Measurements from ENCODE around the gene BACE2.

BACE2 gene

DNA sequence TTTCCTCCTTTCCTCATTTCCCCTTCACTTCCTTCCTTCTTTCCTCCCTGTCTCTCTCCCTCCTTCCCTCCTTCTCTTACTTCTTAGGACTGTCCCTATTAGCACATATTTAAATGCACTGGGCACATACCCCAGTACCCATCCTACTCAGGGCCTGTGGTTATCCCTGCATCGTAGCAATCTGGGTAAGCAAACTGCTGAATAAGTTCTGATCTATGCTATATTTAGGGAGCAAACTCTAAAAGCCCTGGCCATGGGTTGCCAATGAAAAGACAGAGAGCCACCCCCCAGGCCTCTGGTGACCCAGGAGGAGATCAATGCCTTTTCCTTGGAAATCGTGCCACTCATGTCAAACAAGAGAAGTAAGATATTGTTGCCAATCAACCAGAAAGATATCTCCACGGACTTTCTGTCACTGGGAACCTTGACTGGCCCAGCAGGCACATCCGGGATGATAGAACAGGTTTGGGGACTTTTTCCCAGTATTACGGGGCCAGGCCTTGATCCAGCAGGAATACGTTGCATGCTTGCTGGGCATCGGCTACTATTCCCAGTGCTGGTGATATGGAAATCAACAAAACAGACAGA is 154.0 kb downstream of the BACE2 start:
- no peaks in the 10 kb centered on the region for H4K20me1 ChIP-seq
- H3K4me3 ChIP-seq: no peak overlapping the region
- peak overlapping the region; percentile 23 for H3K9ac ChIP-seq
- peaks cover 54% of the 10 kb centered on the region for H3K4me1 ChIP-seq
- no peak for TF ChIP-seq Cebpa-rat (IDR thresholded peaks at IDR 0.05)
- peak overlapping the region; percentile 73 for H3K4me2 ChIP-seq
- no peaks in the 10 kb centered on the region for H3K36me3 ChIP-seq
- H3K27me3 ChIP-seq: peaks cover 16% of the 10 kb centered on the region
- H3K9me3 ChIP-seq: peaks cover 3% of the 10 kb centered on the region; the same call in 1 of the 2 replicates
- H3K27ac ChIP-seq: peak overlapping the region; percentile 82

GRCh38 chr21:41322496-41323382 is 154.8 kb downstream of the BACE2 start:
- Histone ChIP-seq H3K36me3 (no peaks in the 10 kb centered on the region), H3K4me2 (peak overlapping the region; percentile 73), H3K27me3 (peaks cover 8% of the 10 kb centered on the region; the same call in 1 of the 2 replicates), H3K4me3 (no peak overlapping the region), H3K9me3 (no peaks in the 10 kb centered on the region), H3K4me1 (peaks cover 50% of the 10 kb centered on the region), H4K20me1 (no peaks in the 10 kb centered on the region), H3K27ac (peak overlapping the region; percentile 82), H3K9ac (no peak overlapping the region)
- no peak for TF ChIP-seq Cebpa-rat (IDR thresholded peaks at IDR 0.05)

DNA sequence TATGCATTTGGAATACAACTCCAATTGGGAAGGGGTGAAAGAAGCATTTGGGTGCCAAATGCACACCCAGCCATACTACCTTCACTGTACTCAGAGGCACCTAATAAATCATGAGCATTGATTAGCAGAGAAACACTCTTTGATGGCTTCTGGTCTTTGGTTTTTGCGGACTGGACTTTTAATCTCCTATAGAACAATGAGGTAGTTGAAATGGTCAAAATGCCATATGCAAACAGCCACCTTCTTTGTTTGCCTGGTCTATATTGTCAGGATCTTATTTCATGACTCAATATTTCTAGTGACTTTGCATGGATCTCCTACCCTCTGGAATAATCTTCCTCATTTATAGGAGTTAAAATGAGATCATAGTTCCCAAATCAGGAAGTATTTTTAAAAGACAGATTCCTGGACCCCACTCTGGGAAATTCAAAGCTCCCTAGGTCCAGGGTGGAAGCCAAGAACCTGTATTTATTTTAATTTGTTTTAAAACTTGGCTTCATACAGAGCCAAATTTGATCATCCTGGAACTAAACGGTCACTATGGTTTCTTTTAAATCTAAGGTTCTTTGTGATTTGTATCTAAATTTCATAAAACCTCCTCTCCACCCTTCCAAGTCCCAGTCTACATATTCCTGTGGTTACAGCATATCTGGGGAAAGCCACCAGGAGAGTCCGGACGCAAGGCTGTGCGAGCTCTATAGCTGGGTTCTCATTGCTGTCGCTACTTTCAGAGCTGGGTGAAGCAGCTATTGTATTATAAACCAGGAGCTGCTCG is 157.4 kb downstream of the BACE2 start:
- no peaks in the 10 kb centered on the region for H3K36me3 ChIP-seq
- H3K27me3 ChIP-seq: no peaks in the 10 kb centered on the region
- no peak overlapping the region for H3K27ac ChIP-seq
- no peak overlapping the region; the same call in 1 of the 2 replicates for H3K4me2 ChIP-seq
- H4K20me1 ChIP-seq: no peaks in the 10 kb centered on the region
- no peaks in the 10 kb centered on the region for H3K9me3 ChIP-seq
- H3K4me1 ChIP-seq: peaks cover 46% of the 10 kb centered on the region
- H3K4me3 ChIP-seq: no peak overlapping the region
- no peak overlapping the region for H3K9ac ChIP-seq
- TF ChIP-seq Cebpa-rat (IDR thresholded peaks at IDR 0.05): no peak

DNA sequence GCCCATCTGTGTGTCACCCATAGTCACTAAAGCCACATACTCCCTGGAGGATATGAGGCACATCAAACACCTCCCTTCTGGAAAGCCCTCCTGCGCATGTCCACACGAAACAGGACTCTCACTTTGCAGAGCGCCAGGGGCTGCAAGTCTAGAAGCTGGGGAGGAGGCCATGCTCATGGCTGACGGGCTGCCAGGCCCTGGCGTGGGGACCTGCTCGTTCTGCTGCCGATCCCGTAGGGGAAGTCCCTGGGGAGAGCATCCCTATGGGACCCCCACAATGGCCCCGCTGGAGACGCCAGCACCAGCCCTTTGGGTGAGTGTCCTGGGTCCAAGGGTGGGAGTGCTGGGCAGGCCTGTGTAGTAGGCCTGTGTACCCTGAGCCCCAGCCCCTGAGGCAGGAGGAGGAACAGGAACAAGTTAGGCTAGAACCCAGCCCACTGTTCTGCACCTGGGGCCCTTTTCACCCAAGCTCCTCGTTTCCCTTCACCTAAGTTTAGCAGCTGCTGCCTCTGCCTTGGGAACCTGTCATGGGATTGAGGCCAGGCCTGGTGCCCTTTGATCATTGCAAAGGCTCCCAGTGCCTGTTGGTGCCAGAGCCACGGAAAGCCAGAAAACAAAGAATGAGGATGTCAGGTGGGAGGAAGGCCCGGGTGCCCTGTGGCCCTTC is 158.6 kb downstream of the BACE2 start:
- no peak overlapping the region for H3K4me3 ChIP-seq
- no peak overlapping the region for H3K9ac ChIP-seq
- no peaks in the 10 kb centered on the region for H3K36me3 ChIP-seq
- TF ChIP-seq Cebpa-rat (IDR thresholded peaks at IDR 0.05): no peak
- peaks cover 34% of the 10 kb centered on the region for H3K4me1 ChIP-seq
- H3K4me2 ChIP-seq: peak overlapping the region; percentile 60
- no peaks in the 10 kb centered on the region for H4K20me1 ChIP-seq
- H3K27ac ChIP-seq: peak overlapping the region; percentile 29; the same call in 1 of the 2 replicates
- no peaks in the 10 kb centered on the region for H3K9me3 ChIP-seq
- H3K27me3 ChIP-seq: no peaks in the 10 kb centered on the region

- H3K4me2 ChIP-seq: no peak overlapping the region
Observed at GRCh38 chr21:41327753-41328152, 159.8 kb downstream of the BACE2 start.

DNA sequence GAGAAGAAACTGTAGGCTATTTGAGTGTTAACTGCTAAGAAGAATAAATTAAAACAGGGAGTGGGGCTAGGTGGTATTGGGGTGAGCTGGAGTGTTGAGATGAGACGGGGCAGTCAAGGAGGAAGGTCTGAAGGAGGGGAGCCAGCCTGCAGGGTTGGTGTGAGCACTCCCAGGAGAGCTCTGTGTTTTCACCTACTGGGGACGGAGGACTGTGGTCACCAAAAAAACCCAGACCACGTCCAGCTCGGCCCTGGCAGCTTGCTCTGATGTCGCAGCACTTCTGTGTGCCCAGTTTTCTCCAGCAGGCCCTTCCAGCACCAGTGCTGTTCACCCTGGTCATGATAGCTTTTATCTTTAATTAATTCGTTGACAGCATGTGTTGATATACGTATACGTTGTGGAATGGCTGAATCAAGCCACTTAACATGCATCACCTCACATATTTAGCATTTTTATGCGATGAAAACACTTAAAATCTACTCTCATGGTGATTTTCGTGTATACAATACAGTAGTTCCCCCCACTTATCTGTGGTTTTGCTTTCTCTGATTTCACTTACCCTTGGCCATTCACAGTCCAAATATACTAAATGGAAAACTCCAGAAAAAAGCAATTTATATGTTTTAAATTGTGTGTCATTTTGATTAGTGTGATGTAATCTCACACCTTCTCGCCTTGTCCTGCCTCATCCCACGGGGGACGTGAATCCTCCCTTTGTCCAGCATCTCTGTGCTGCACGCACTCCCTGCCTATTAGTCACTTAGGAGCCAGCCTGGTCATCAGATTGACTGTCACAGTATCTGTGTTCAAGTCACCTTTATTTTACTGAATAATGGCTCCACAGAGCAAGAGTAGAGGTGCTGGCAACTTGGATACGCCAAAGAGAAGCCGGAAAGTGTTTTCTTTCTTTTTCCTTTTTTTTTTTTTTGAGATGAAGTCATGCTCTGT is 161.0 kb downstream of the BACE2 start:
- no peaks in the 10 kb centered on the region for H4K20me1 ChIP-seq
- H3K4me3 ChIP-seq: no peak overlapping the region
- peaks cover 13% of the 10 kb centered on the region for H3K4me1 ChIP-seq
- no peaks in the 10 kb centered on the region for H3K27me3 ChIP-seq
- H3K27ac ChIP-seq: no peak overlapping the region
- no peak overlapping the region for H3K4me2 ChIP-seq
- H3K36me3 ChIP-seq: no peaks in the 10 kb centered on the region
- H3K9ac ChIP-seq: no peak overlapping the region
- TF ChIP-seq Cebpa-rat (IDR thresholded peaks at IDR 0.05): no peak
- H3K9me3 ChIP-seq: peaks cover 4% of the 10 kb centered on the region

More at GRCh38 chr21:41327753-41328152, 159.8 kb downstream of the BACE2 start:
- H3K4me3 ChIP-seq: no peak overlapping the region
- no peak overlapping the region for H3K9ac ChIP-seq
- H4K20me1 ChIP-seq: no peaks in the 10 kb centered on the region
- no peaks in the 10 kb centered on the region for H3K36me3 ChIP-seq
- H3K27me3 ChIP-seq: no peaks in the 10 kb centered on the region
- H3K4me1 ChIP-seq: peaks cover 22% of the 10 kb centered on the region
- no peak for TF ChIP-seq Cebpa-rat (IDR thresholded peaks at IDR 0.05)
- no peaks in the 10 kb centered on the region for H3K9me3 ChIP-seq
- H3K27ac ChIP-seq: no peak overlapping the region
